Loucy (cell line): Measurements from ENCODE around the gene ATP11A.

Experiments
- H2AFZ ChIP-seq: fragments of 200-600 bp; sonication (generic); 2 replicates; pipeline ENCODE4 v1.6.0; 2016; ENCODE audit warnings: antibody characterized with exemption, mild to moderate bottlenecking, low read length, moderate library complexity
- H3F3A ChIP-seq: fragments of 200-600 bp; 2 replicates; pipeline ENCODE4 v1.6.0; 2016; ENCODE audit warnings: antibody characterized with exemption, low read depth, mild to moderate bottlenecking
- H3K27me3 ChIP-seq: fragments of 200-600 bp; sonication (generic); 2 replicates; pipeline ENCODE4 v1.6.1; 2014; ENCODE audit warnings: low read length, mild to moderate bottlenecking; ENCODE audit not compliant: insufficient read depth, poor library complexity, severe bottlenecking
- H3K36me3 ChIP-seq: fragments of 200-600 bp; sonication (generic); 2 replicates; pipeline ENCODE4 v1.6.1; 2016; ENCODE audit warnings: low read length; ENCODE audit not compliant: insufficient read depth
- H3K4me1 ChIP-seq: fragments of 200-600 bp; sonication (generic); 2 replicates; pipeline ENCODE4 v1.5.1; 2014; ENCODE audit warnings: low read length, mild to moderate bottlenecking; ENCODE audit not compliant: insufficient read depth, poor library complexity, severe bottlenecking
- H3K4me2 ChIP-seq: fragments of 200-600 bp; sonication (generic); 2 replicates; pipeline ENCODE4 v1.6.0; 2014; ENCODE audit warnings: antibody characterized with exemption, low read length, low read depth, mild to moderate bottlenecking; ENCODE audit not compliant: poor library complexity, severe bottlenecking
- H3K4me3 ChIP-seq: fragments of 200-600 bp; sonication (generic); 2 replicates; pipeline ENCODE4 v1.5.1; 2014; ENCODE audit warnings: low read length, mild to moderate bottlenecking, mixed read lengths; ENCODE audit not compliant: poor library complexity, severe bottlenecking
- H3K79me2 ChIP-seq: fragments of 200-600 bp; sonication (generic); 2 replicates; pipeline ENCODE4 v1.6.1; 2014; ENCODE audit warnings: low read length; ENCODE audit not compliant: insufficient read depth
- H3K9ac ChIP-seq: fragments of 200-600 bp; sonication (generic); 2 replicates; pipeline ENCODE4 v1.6.0; 2014; ENCODE audit warnings: mild to moderate bottlenecking, low read depth, low read length, moderate library complexity; ENCODE audit not compliant: poor library complexity, severe bottlenecking
- H3K9me2 ChIP-seq: fragments of 200-600 bp; sonication (generic); replicated peaks from 2 replicates; pipeline ENCODE4 v1.6.1; 2016; ENCODE audit warnings: low read depth, low read length, mixed read lengths
- H3K9me3 ChIP-seq: fragments of 200-600 bp; sonication (generic); 2 replicates; pipeline ENCODE4 v1.6.1; 2014; ENCODE audit warnings: mild to moderate bottlenecking, antibody characterized with exemption, low read length, low read depth; ENCODE audit not compliant: insufficient read depth
- H4K20me1 ChIP-seq: fragments of 200-600 bp; sonication (generic); 2 replicates; pipeline ENCODE4 v1.6.0; 2014; ENCODE audit warnings: antibody characterized with exemption, low read length, mild to moderate bottlenecking; ENCODE audit not compliant: insufficient read depth, poor library complexity, severe bottlenecking
- EZH2phosphoT487 ChIP-seq: fragments of 200-600 bp; IDR thresholded peaks from 2 replicates; pipeline ENCODE4 v1.6.1; 2018; ENCODE audit warnings: antibody characterized with exemption, mild to moderate bottlenecking, moderate library complexity, borderline replicate concordance
- TF ChIP-seq, protein P1 (sequence below): fragments of 200-600 bp; sonication (generic); conservative IDR thresholded peaks from 2 replicates; pipeline ENCODE4 v1.5.1; 2014; ENCODE audit warnings: mild to moderate bottlenecking, antibody characterized with exemption, low read length

ATP11A gene

DNA sequence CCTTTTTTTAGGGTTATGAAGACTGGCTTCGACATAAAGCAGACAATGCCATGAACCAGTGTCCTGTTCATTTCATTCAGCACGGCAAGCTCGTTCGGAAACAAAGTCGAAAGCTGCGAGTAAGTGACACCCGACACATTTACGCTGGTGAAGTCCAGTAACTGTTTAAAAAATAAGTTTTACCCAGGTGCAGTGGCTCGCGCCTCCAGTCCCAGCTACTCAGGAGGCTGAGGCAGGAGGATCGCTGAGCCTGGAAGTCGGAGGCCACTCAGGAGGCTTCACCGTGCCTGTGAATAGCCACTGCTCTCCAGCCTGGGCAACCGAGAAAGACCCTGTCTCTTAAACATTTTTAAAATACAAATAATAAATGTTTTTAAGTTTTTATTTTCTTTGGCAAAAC, 120.8 kb downstream of the ATP11A start:
- Histone ChIP-seq H2AFZ (no peak overlapping the region), H3K9me2 (no peaks in the 10 kb centered on the region), H3K79me2 (no peaks in the 10 kb centered on the region), H3K36me3 (peaks cover 21% of the 10 kb centered on the region; the same call in 1 of the 2 replicates), H3K9me3 (no peaks in the 10 kb centered on the region; the same call in 1 of the 2 replicates), H3K4me2 (no peak overlapping the region), H3K4me1 (no peaks in the 10 kb centered on the region), H3K4me3 (no peak overlapping the region), H3F3A (no peaks in the 10 kb centered on the region), H3K9ac (no peak overlapping the region), H4K20me1 (no peaks in the 10 kb centered on the region), H3K27me3 (no peaks in the 10 kb centered on the region)
- TF ChIP-seq EZH2phosphoT487, result no peak
- TF ChIP-seq, protein P1, sequence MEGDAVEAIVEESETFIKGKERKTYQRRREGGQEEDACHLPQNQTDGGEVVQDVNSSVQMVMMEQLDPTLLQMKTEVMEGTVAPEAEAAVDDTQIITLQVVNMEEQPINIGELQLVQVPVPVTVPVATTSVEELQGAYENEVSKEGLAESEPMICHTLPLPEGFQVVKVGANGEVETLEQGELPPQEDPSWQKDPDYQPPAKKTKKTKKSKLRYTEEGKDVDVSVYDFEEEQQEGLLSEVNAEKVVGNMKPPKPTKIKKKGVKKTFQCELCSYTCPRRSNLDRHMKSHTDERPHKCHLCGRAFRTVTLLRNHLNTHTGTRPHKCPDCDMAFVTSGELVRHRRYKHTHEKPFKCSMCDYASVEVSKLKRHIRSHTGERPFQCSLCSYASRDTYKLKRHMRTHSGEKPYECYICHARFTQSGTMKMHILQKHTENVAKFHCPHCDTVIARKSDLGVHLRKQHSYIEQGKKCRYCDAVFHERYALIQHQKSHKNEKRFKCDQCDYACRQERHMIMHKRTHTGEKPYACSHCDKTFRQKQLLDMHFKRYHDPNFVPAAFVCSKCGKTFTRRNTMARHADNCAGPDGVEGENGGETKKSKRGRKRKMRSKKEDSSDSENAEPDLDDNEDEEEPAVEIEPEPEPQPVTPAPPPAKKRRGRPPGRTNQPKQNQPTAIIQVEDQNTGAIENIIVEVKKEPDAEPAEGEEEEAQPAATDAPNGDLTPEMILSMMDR, result no peak

DNA sequence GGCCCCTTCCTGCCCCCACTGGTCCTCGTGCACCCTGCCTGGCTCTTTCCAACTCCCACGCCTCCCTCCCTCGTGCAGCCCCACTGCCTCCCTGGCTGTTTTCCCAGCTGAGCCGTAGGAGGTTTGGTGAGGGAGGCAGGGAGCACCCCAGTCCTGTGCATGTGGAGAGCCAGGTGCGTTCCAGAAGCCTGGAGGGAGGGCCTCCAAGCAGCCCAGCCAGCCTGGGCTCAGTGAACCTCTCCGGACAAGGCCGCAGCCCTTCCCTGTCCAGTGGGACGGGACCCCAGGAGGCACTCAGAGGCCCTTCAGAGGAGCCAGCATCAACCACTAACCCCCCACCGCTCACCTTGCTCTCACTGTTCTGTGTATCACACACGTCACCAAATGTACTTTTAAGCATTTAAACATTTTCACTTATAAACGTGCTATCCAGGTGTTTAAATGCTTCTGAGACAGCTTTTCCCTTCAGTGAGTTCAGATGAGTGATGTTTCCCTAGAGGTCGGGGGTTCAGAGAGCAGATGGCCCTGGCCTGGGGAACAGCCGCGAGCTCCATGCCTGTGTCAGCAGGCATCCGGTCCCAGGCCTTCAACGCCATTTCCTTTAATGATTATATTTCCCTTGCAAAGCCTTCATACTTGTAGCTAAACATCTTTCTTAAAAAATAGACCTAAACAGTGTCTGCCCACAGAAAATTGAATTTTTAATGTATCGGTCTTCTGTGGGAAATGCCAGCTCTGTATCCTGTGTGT, 122.6 kb downstream of the ATP11A start:
- H3K79me2 ChIP-seq, result no peaks in the 10 kb centered on the region
- no peaks in the 10 kb centered on the region for H3K9me2 ChIP-seq
- TF ChIP-seq, protein P1, result no peak
- TF ChIP-seq EZH2phosphoT487, result no peak
- H3K36me3 ChIP-seq, result peaks cover 25% of the 10 kb centered on the region; the same call in 1 of the 2 replicates
- no peaks in the 10 kb centered on the region for H3K4me1 ChIP-seq
- H3F3A ChIP-seq, result no peaks in the 10 kb centered on the region
- H3K4me2 ChIP-seq, result no peak overlapping the region
- H3K9me3 ChIP-seq, result no peaks in the 10 kb centered on the region; the same call in 1 of the 2 replicates
- H3K27me3 ChIP-seq, result no peaks in the 10 kb centered on the region
- no peak overlapping the region for H3K9ac ChIP-seq
- H2AFZ ChIP-seq, result no peak overlapping the region
- no peaks in the 10 kb centered on the region for H4K20me1 ChIP-seq
- no peak overlapping the region for H3K4me3 ChIP-seq

DNA sequence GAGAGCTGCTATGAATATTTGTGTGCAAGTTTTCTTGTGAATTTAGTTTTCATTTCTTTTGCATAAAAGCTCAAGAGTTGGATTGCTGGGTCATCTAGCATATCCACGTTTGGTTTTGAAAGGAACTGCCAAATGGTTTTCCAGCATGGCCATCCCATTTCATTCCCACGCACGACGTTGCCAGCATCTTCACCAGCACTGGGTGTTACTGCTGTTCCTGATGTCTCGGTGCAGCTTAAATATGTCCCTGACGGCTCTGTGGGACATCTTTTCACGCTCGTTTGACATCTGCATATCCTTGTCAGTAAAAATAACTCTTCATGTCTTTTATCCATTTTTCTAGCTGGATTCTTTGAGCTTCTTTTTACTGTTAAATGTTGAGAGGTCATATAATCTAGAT, 123.7 kb downstream of the ATP11A start:
- Histone ChIP-seq H3K4me1 (no peaks in the 10 kb centered on the region), H2AFZ (no peak overlapping the region), H3K9me2 (no peaks in the 10 kb centered on the region), H3K79me2 (no peaks in the 10 kb centered on the region), H3K36me3 (peaks cover 27% of the 10 kb centered on the region; the same call in 1 of the 2 replicates), H3K4me2 (no peak overlapping the region), H4K20me1 (no peaks in the 10 kb centered on the region), H3K9ac (no peak overlapping the region), H3K4me3 (no peak overlapping the region), H3K27me3 (no peaks in the 10 kb centered on the region), H3F3A (no peaks in the 10 kb centered on the region), H3K9me3 (no peaks in the 10 kb centered on the region; the same call in 1 of the 2 replicates)
- TF ChIP-seq, protein P1, result no peak
- TF ChIP-seq EZH2phosphoT487, result no peak
